Spleen (tissue), 11 donors: ENCODE measurements around the gene ZNF84. TPM values are rescaled to one million over a fixed set of nuclear protein-coding genes. Genes with fewer than 3 reads are reported as not detected.

Source experiments
- DNase-seq: peaks from one replicate; pipeline ENCODE4 v3.0.0-alpha.2; 2020
- H3K27ac ChIP-seq, 8 donors: fragments of 200-600 bp; sonication (generic) in 7 of 8; 1 replicate in 4 of 8; 2 replicates in 4 of 8; pipeline versions ENCODE4 v1.5.0 to v1.8.0; 2016 to 2021; ENCODE audit warnings: inconsistent platforms in 4 of 8, mild to moderate bottlenecking in 4 of 8, moderate library complexity in 1 of 8
- H3K27me3 ChIP-seq, 7 donors: fragments of 200-600 bp; sonication (generic) in 6 of 7; replicated peaks in 1 of 7; 1 replicate in 4 of 7; 2 replicates in 3 of 7; pipeline versions ENCODE4 v1.5.0 to v1.8.0; 2016 to 2021; ENCODE audit warnings: inconsistent platforms in 3 of 7, mild to moderate bottlenecking in 1 of 7
- H3K36me3 ChIP-seq, 6 donors: fragments of 200-600 bp; sonication (generic) in 5 of 6; 1 replicate in 4 of 6; 2 replicates in 2 of 6; pipeline versions ENCODE4 v1.5.0 to v1.8.0; 2016 to 2021; ENCODE audit warnings: inconsistent platforms in 2 of 6
- H3K4me1 ChIP-seq, 6 donors: fragments of 200-600 bp; sonication (generic) in 5 of 6; 1 replicate in 3 of 6; 2 replicates in 3 of 6; pipeline versions ENCODE4 v1.5.0 to v1.8.0; 2016 to 2021; ENCODE audit warnings: inconsistent platforms in 3 of 6
- H3K4me3 ChIP-seq, 8 donors: fragments of 200-600 bp; sonication (generic) in 7 of 8; 1 replicate in 4 of 8; 2 replicates in 4 of 8; pipeline versions ENCODE4 v1.5.0 to v1.8.0; 2016 to 2021; ENCODE audit warnings: inconsistent platforms in 4 of 8, mild to moderate bottlenecking in 4 of 8, moderate library complexity in 2 of 8
- H3K9me3 ChIP-seq, 8 donors: fragments of 200-600 bp; sonication (generic) in 7 of 8; 1 replicate in 4 of 8; 2 replicates in 4 of 8; pipeline versions ENCODE4 v1.5.0 to v1.8.0; 2016 to 2021; ENCODE audit warnings: inconsistent platforms in 4 of 8
- POLR2A ChIP-seq, 3 donors: fragments of 450-650 bp; IDR thresholded peaks; one replicate each; pipeline ENCODE4 v1.5.1; 2017; ENCODE audit warnings: antibody characterized with exemption in 3 of 3, mild to moderate bottlenecking in 1 of 3
- POLR2AphosphoS5 ChIP-seq, 3 donors: sonication (generic); formaldehyde crosslinking; IDR thresholded peaks; one replicate each; pipeline ENCODE4 v1.5.1; 2017; ENCODE audit warnings: antibody characterized with exemption in 3 of 3
- WGBS, 5 donors: extraction: QIAGEN DNeasy Blood & Tissue Kit in 3 of 5; methylation state at CpG; one replicate each; pipeline versions ENCODE4 v1.1.5 to v1.1.7; 2013 to 2018; 5-methylcytosine and 5-hydroxymethylcytosine counted together
- intact Hi-C: fragments of 100-400 bp; cut with DNase I; formaldehyde crosslinking; loops from one replicate; pipeline ENCODE4 v1.15.0; 2023; ENCODE audit warnings: low total_unique reads
- polyA plus RNA-seq, 3 donors: library from polyadenylated mRNA; stranded (reverse); fragments of 200-250 nt; gene quantifications; one replicate each; pipeline ENCODE4 v1.2.1, GENCODE V29; 2013
- total RNA-seq, 7 donors: library from RNA; depleted of rRNA in 3 of 7; stranded (reverse); fragments of >200 nt in 3 of 7; fragmentation: NEBNext Ultra II Directional in 4 of 7; extraction: Animal tissue kit (Norgen Biotek cat#: 25700) in 4 of 7; gene quantifications; one replicate each; pipeline versions ENCODE4 v1.1.0 to v1.2.1, GENCODE V29; 2016 to 2021
- TF ChIP-seq, protein P1 (sequence below), 11 experiments: fragments of 200-600 bp in 7 of 11; fragments of 450-650 bp in 4 of 11; sonication (generic) in 4 of 11; IDR thresholded peaks in 8 of 11; conservative IDR thresholded peaks in 3 of 11; 1 replicate in 7 of 11; 2 replicates in 4 of 11; pipeline versions ENCODE4 v1.4.0 to v1.8.0; 2016 to 2021; ENCODE audit warnings: antibody characterized with exemption in 11 of 11, inconsistent platforms in 4 of 11, mild to moderate bottlenecking in 1 of 11
- donor health status: healthy with polysubstance abuse.
- donor health status: DM: no; HTN: no; CAD: no; lungs with moderate emphysema.
- donor health status: DM: no; HTN: no; CAD: no.
- donor health status: Bipolar disorder and iron deficiency.
- donor health status: healthy.
- donor health status: DM: no; HTN: no; CAD: no.
- donor health status: DM: yes; HTN: yes; CAD: no.

The ZNF84 gene
- total and polyA plus RNA-seq, 10 donors, result 8.6 to 36.3 (median 28.5) TPM

- Histone ChIP-seq H3K4me1 (no peaks in the 10 kb centered on the region), H3K27ac (no peak overlapping the region), H3K9me3 (peaks cover 61 to 100% (median 100%) of the 10 kb centered on the region in 8 donors), H3K27me3 (no peaks in the 10 kb centered on the region), H3K4me3 (no peak overlapping the region), H3K36me3 (peaks cover 0 to 3% (median 0%) of the 10 kb centered on the region in 6 donors)
- DNase-seq, result no peak
- TF ChIP-seq, protein P1, sequence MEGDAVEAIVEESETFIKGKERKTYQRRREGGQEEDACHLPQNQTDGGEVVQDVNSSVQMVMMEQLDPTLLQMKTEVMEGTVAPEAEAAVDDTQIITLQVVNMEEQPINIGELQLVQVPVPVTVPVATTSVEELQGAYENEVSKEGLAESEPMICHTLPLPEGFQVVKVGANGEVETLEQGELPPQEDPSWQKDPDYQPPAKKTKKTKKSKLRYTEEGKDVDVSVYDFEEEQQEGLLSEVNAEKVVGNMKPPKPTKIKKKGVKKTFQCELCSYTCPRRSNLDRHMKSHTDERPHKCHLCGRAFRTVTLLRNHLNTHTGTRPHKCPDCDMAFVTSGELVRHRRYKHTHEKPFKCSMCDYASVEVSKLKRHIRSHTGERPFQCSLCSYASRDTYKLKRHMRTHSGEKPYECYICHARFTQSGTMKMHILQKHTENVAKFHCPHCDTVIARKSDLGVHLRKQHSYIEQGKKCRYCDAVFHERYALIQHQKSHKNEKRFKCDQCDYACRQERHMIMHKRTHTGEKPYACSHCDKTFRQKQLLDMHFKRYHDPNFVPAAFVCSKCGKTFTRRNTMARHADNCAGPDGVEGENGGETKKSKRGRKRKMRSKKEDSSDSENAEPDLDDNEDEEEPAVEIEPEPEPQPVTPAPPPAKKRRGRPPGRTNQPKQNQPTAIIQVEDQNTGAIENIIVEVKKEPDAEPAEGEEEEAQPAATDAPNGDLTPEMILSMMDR (IDR thresholded peaks at IDR 0.05 in 8 of 11, conservative IDR thresholded peaks at IDR 0.05 in 3 of 11), result no peak
- no peak for TF ChIP-seq POLR2A (IDR thresholded peaks at IDR 0.05)
- no peak for TF ChIP-seq POLR2AphosphoS5 (IDR thresholded peaks at IDR 0.05)
- WGBS, 5 donors, result 85 to 96% (median 91%) methylated on average over 2 of the region's 2 CpGs
- intact Hi-C loops, result no loop called here
Measured at GRCh38 chr12:133073836-133074235, 36.5 kb downstream of the ZNF84 start.

DNA sequence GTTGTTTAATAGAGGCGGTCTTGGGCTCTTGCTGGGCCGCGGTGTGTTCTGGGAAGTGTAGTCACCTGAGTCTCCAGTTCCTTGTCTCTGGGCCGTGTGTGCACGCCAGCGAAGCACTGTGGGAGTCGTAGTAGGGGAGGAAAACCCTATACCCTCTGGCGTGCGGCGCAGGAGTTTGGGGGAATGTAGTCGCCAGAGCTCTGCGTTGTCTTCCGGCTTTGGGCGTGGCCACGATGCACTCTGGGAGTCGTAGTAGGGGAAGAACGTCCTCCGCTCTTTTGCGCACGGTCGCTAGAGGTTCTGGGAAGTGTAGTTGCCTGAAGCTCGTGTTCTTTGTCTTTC lies 42.7 kb downstream of the ZNF84 start:
- Histone ChIP-seq H3K4me1 (peaks cover 0 to 23% (median 15%) of the 10 kb centered on the region in 6 donors), H3K9me3 (peaks cover 43 to 87% (median 84%) of the 10 kb centered on the region in 8 donors), H3K27ac (peak overlapping the region; percentile 94 to 99 (median 98)), H3K36me3 (peaks cover 16 to 42% (median 29%) of the 10 kb centered on the region in 6 donors), H3K27me3 (no peaks in the 10 kb centered on the region), H3K4me3 (peak overlapping the region; percentile 46 to 82 (median 65))
- peak; percentile 1 to 86 (median 86) for TF ChIP-seq POLR2AphosphoS5 (IDR thresholded peaks at IDR 0.05)
- TF ChIP-seq POLR2A (IDR thresholded peaks at IDR 0.05), result peak in 1 of 3 donors; percentile 80
- TF ChIP-seq, protein P1 (IDR thresholded peaks at IDR 0.05 in 8 of 11, conservative IDR thresholded peaks at IDR 0.05 in 3 of 11), result peak in 1 of 11 experiments; percentile 6
- WGBS, 5 donors, result 0% methylated on average over 18 to 22 of the region's 22 CpGs
- DNase-seq, result peak; percentile 98
- intact Hi-C loops, result loop anchor here (5.0 kb wide), 1 partner anchor 52 kb away; the partner anchor contains the start of genes ZNF10 and ZNF891

DNA sequence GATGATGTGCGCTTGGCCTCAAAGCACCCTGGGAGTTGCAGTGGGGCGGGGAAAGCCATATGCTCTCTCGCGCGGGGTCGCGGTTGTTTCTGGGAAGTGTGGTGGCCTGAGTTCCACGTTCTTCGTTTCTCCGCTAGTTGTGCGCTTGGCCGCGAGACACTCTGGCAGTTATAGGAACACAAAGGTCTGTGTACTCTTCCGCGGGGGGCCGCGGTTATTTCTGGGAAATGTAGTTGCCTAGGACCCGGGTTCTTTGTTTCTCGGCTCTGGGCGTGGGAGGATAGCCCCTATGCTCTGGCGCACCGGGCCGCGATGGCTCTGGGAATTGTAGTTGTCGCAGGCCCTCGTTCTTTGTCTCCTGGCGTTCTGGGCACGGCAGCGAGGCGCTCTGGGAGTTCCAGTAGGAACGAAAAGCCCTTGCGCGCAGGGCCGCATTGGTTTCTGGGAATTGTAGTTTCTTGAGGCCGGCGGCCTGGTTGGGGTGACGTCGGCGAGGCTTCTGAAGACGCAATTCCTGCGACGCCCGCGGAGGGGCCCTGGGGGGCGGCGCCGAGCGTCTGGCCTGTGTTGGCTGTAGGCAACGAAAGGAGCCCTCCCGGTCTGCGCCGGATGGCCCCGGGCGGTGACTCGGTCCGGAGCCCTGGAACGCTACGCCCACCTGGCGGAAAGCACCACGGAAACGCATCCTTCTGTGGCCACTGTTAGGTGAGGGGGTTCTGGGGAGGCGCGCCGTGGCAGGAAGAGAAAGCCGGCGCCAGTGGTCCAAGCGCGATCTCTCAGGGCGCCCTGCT lies 43.3 kb downstream of the ZNF84 start, which contains the start of gene ZNF140:
ZNF140 (plus strand) TSS at position 556 of the 791 bp plus-strand sequence. CDS start 398 bp downstream, outside the sequence.
- Histone ChIP-seq H3K4me1 (peaks cover 0 to 23% (median 15%) of the 10 kb centered on the region in 6 donors), H3K4me3 (peak within 1 kb of the TSS; percentile 46 to 82 (median 65)), H3K9me3 (peaks cover 42 to 87% (median 84%) of the 10 kb centered on the region in 8 donors), H3K27me3 (no peaks in the 10 kb centered on the region), H3K27ac (peak within 1 kb of the TSS; percentile 94 to 99 (median 98)), H3K36me3 (peaks cover 22 to 47% (median 35%) of the 10 kb centered on the region in 6 donors)
- intact Hi-C loops, result loop anchor here (5.0 kb wide), 1 partner anchor 52 kb away; the partner anchor contains the start of genes ZNF10 and ZNF891
- peak; percentile 81 to 91 (median 85) for TF ChIP-seq POLR2AphosphoS5 (IDR thresholded peaks at IDR 0.05)
- peak in 1 of 3 donors; percentile 24 for TF ChIP-seq POLR2A (IDR thresholded peaks at IDR 0.05)
- TF ChIP-seq, protein P1 (IDR thresholded peaks at IDR 0.05 in 8 of 11, conservative IDR thresholded peaks at IDR 0.05 in 3 of 11), result peak in 10 of 11 experiments; percentile 14 to 71 (median 58)
- peak; percentile 99 for DNase-seq
- 0 to 1% (median 1%) methylated on average over 41 to 69 of the region's 69 CpGs for WGBS, 5 donors
